HEK293T (cell line): ENCODE measurements around the gene ELP1.

ENCODE experiments used
- ARNT ChIP-seq: fragments of 450-650 bp; IDR thresholded peaks from 2 replicates; pipeline ENCODE4 v1.6.1; 2017; ENCODE audit warnings: mild to moderate bottlenecking
- BHLHE40 ChIP-seq: fragments of 450-650 bp; IDR thresholded peaks from 2 replicates; pipeline ENCODE4 v1.6.1; 2016; ENCODE audit warnings: mild to moderate bottlenecking, moderate library complexity, borderline replicate concordance
- ELF4 ChIP-seq: fragments of 450-650 bp; IDR thresholded peaks from 2 replicates; pipeline ENCODE4 v1.6.1; 2017; ENCODE audit warnings: antibody characterized with exemption
- FOXA1 ChIP-seq: fragments of 450-650 bp; IDR thresholded peaks from 2 replicates; pipeline ENCODE4 v1.6.1; 2016; ENCODE audit warnings: mild to moderate bottlenecking
- HDGF ChIP-seq: fragments of 450-650 bp; IDR thresholded peaks from 2 replicates; pipeline ENCODE4 v1.6.1; 2017; ENCODE audit warnings: antibody characterized with exemption, borderline replicate concordance
- L3MBTL2 ChIP-seq: fragments of 450-650 bp; conservative IDR thresholded peaks from 2 replicates; pipeline ENCODE4 v1.6.1; 2016; ENCODE audit warnings: mild to moderate bottlenecking
- ZNF384 ChIP-seq: fragments of 450-650 bp; IDR thresholded peaks from 2 replicates; pipeline ENCODE4 v1.6.1; 2016

DNA sequence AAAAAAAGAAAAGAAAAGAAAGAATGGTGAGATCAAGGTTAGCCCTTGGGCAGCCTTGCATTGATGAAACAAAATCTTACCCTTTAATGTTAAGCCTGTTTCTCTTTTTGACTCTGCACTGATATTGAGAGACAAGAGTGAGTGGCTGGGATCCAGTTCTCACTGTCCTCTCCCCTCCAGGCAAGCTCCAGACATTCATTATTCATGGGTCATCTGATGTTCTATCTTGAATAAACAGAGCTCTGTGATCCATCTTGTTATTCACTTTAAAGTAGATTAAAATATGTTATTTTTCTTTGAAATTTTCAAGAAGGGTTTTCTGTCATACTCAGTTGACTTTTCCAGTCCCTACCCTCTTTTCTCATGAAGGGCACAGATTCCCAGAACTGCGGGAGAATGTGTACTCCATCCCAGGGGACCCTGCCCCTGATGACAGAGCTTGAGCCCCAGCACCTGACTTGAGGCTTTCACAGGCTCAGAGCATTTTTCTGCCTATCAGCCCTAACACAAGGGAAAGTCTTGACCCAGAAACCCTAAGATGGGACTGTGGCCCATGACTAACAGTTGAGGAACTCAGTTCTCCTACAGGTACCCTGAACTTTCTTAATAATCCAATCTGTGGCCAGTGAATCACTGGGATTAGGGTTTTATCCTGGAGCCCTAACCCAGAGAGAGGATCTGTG lies 102.3 kb downstream of the ELP1 start:
- TF ChIP-seq ARNT (no peak), BHLHE40 (no peak), HDGF (no peak), ELF4 (no peak), ZNF384 (no peak), FOXA1 (no peak), L3MBTL2 (no peak)
